ENCODE measurements around the gene RAD51B. TPM values are rescaled to one million over a fixed set of nuclear protein-coding genes. Genes with fewer than 3 reads are reported as not detected.

Gene RAD51B
- total and polyA plus RNA-seq, 9 of the 15 experiments (the other 6 are each of a cell fraction or from before 2014, with no cell fraction given): 8.5 to 17.3 (median 11.3) TPM

- no peak for TF ChIP-seq CEBPG (CRISPR knock-in tag; IDR thresholded peaks at IDR 0.05)
- 0 out of 4 replicates have a peak, but pooled peaks of 1 of the 2 experiments have one; percentile 13 for TF ChIP-seq CEBPG (tag; conservative IDR thresholded peaks at IDR 0.05 in 1 of 2, IDR thresholded peaks at IDR 0.05 in 1 of 2)
- TF ChIP-seq HOXB6 (CRISPR knock-in tag; IDR thresholded peaks at IDR 0.05; ENCODE audit: borderline replicate concordance): no peak
- no peak for TF ChIP-seq TBL1XR1 (IDR thresholded peaks at IDR 0.05; ENCODE audit: low read length in 2 of 2)
- no peak for TF ChIP-seq ZNF121 (CRISPR knock-in tag; conservative IDR thresholded peaks at IDR 0.05)
- no peak for TF ChIP-seq ZNF707 (CRISPR knock-in tag; conservative IDR thresholded peaks at IDR 0.05)
- no peak for TF ChIP-seq CREB5 (CRISPR knock-in tag; IDR thresholded peaks at IDR 0.05)
These were observed 554.4 kb downstream of the RAD51B start (continued) for GRCh38 chr14:68373847-68374444.

- H3K4me3 ChIP-seq: no peak overlapping the region
- no peak for DNase-seq (ENCODE audit: extremely low read depth in 1 of 4, low spot score in 3 of 4)
- ChIA-PET POLR2A (interaction anchor here (0.7 kb wide), 1 partner anchor 422 kb away, joined by 3 read pairs; no protein-coding TSS in a partner anchor), CTCF (ENCODE audit: low intra/inter-chr PET ratio) (no interaction called here)
- WGBS (ENCODE audit: insufficient coverage, low coverage, missing lambda C conversion rate): 57% methylated on average over 7 of the region's 7 CpGs
- no peaks in the 10 kb centered on the region for H3K79me2 ChIP-seq (ENCODE audit: control insufficient read depth, insufficient read depth, low read length)
- no peak overlapping the region for H2AFZ ChIP-seq (ENCODE audit: low read depth, low read length)
- intact Hi-C loops (cut with micrococcal nuclease) (no loop called here), in situ Hi-C loops (cut with MboI) (no loop called here)
- no peaks in the 10 kb centered on the region for H3K9me3 ChIP-seq (replicated peaks; ENCODE audit: control insufficient read depth, insufficient read depth, low read depth, low read length)
- ATAC-seq: no peak
- H3K9ac ChIP-seq (ENCODE audit: insufficient read depth in 1 of 2, low read depth in 2 of 2, low read length in 2 of 2): no peak overlapping the region
- no peaks in the 10 kb centered on the region for H4K20me1 ChIP-seq (replicated peaks; ENCODE audit: control insufficient read depth, insufficient read depth, low read length)
- H3K4me2 ChIP-seq (ENCODE audit: insufficient read depth, low read length): no peak overlapping the region
- FAIRE-seq: no peak
- H3K27ac ChIP-seq (ENCODE audit: extremely low read depth, low read depth, low read length): no peak overlapping the region
- H3K27me3 ChIP-seq (ENCODE audit: control insufficient read depth in 2 of 2, insufficient read depth in 2 of 2, low read length in 2 of 2): no peaks in the 10 kb centered on the region
- BruUV-seq (replicated peaks): no TSS peak
- H3K36me3 ChIP-seq (ENCODE audit: control insufficient read depth, insufficient read depth, low read length): no peaks in the 10 kb centered on the region
- no peaks in the 10 kb centered on the region for H3K9me1 ChIP-seq (ENCODE audit: control insufficient read depth, insufficient read depth, low read length)
- peaks cover 0 to 7% of the 10 kb centered on the region in 2 experiments; a peak in 2 of 5 replicates for H3K4me1 ChIP-seq (replicated peaks in 1 of 2; ENCODE audit: control insufficient read depth in 2 of 2, insufficient read depth in 2 of 2, low read length in 2 of 2)
- no peak for TF ChIP-seq RBFOX2 (IDR thresholded peaks at IDR 0.05; ENCODE audit: low read depth, low read length)
- TF ChIP-seq ZNF764 (CRISPR knock-in tag; IDR thresholded peaks at IDR 0.05; ENCODE audit: low read depth): no peak
- no peak for TF ChIP-seq BRF2 (IDR thresholded peaks at IDR 0.05; ENCODE audit: borderline replicate concordance, insufficient read depth, insufficient read length)
- TF ChIP-seq KLF10 (CRISPR knock-in tag; IDR thresholded peaks at IDR 0.05): no peak
- TF ChIP-seq NRF1 (conservative IDR thresholded peaks at IDR 0.05 in 1 of 2, IDR thresholded peaks at IDR 0.05 in 1 of 2): no peak
- no peak for TF ChIP-seq FOXO4 (CRISPR knock-in tag; IDR thresholded peaks at IDR 0.05)
- TF ChIP-seq MCM2 (IDR thresholded peaks at IDR 0.05; ENCODE audit: low read depth): no peak
- TF ChIP-seq ZNF696 (CRISPR knock-in tag; conservative IDR thresholded peaks at IDR 0.05): no peak
- no peak for TF ChIP-seq ELF1 (tag; IDR thresholded peaks at IDR 0.05)
- TF ChIP-seq ZNF197 (CRISPR knock-in tag; IDR thresholded peaks at IDR 0.05; ENCODE audit: low read depth): no peak
- TF ChIP-seq EHMT2 (IDR thresholded peaks at IDR 0.05): no peak
These were observed 555.1 kb downstream of the RAD51B start for GRCh38 chr14:68374682-68375081.

Data from K562 (cell line).